Measurements from ENCODE around the gene GLI2. TPM values are rescaled to one million over a fixed set of nuclear protein-coding genes. Genes with fewer than 3 reads are reported as not detected.

GLI2 gene
- polyA plus RNA-seq, 3 donors from 2014 or later, result not detected

- H3K9me3 Mint-ChIP-seq, result peaks cover 0 to 1% (median 0%) of the 10 kb centered on the region in 6 donors
- no peaks in the 10 kb centered on the region for H3K4me1 Mint-ChIP-seq
- peaks cover 7 to 38% (median 15%) of the 10 kb centered on the region in 3 donors for H3K27me3 Mint-ChIP-seq (ENCODE audit: low read depth in 3 of 3)
- H3K4me3 Mint-ChIP-seq, result no peak overlapping the region
- H3K27ac Mint-ChIP-seq, result no peak overlapping the region
- H3K36me3 Mint-ChIP-seq, result no peaks in the 10 kb centered on the region
- no peak for DNase-seq
Measured at GRCh38 chr2:120736624-120737339, 1.1 kb downstream of the GLI2 start.

GRCh38 chr2:120737340-120738101, 1.9 kb downstream of the GLI2 start:
- H3K9me3 Mint-ChIP-seq, result peaks cover 0 to 1% (median 0%) of the 10 kb centered on the region in 6 donors
- no peak overlapping the region for H3K27ac Mint-ChIP-seq
- no peak overlapping the region for H3K4me3 Mint-ChIP-seq
- H3K27me3 Mint-ChIP-seq (ENCODE audit: low read depth in 3 of 3), result peaks cover 7 to 38% (median 19%) of the 10 kb centered on the region in 3 donors
- DNase-seq, result no peak
- H3K4me1 Mint-ChIP-seq, result no peaks in the 10 kb centered on the region
- H3K36me3 Mint-ChIP-seq, result no peaks in the 10 kb centered on the region

- Mint-ChIP-seq H3K27ac (no peak overlapping the region), H3K4me3 (peak overlapping the region in 1 of 5 donors; percentile 44), H3K27me3 (ENCODE audit: low read depth in 3 of 3) (peaks cover 6 to 39% (median 19%) of the 10 kb centered on the region in 3 donors), H3K36me3 (no peaks in the 10 kb centered on the region), H3K4me1 (no peaks in the 10 kb centered on the region), H3K9me3 (peaks cover 0 to 1% (median 0%) of the 10 kb centered on the region in 6 donors)
- DNase-seq, result no peak
Measured at GRCh38 chr2:120738117-120738516, 2.4 kb downstream of the GLI2 start.

- no peaks in the 10 kb centered on the region for H3K36me3 Mint-ChIP-seq
- no peaks in the 10 kb centered on the region for H3K4me1 Mint-ChIP-seq
- no peak for DNase-seq
Measured at GRCh38 chr2:120738786-120739437, 3.2 kb downstream of the GLI2 start.

GRCh38 chr2:120739438-120740090, 3.9 kb downstream of the GLI2 start:
- Mint-ChIP-seq H3K9me3 (no peaks in the 10 kb centered on the region), H3K27ac (no peak overlapping the region), H3K4me1 (no peaks in the 10 kb centered on the region), H3K4me3 (no peak overlapping the region), H3K36me3 (no peaks in the 10 kb centered on the region), H3K27me3 (ENCODE audit: low read depth in 3 of 3) (peaks cover 3 to 32% (median 19%) of the 10 kb centered on the region in 3 donors)
- no peak for DNase-seq

More at GRCh38 chr2:120738786-120739437, 3.2 kb downstream of the GLI2 start:
- no peak overlapping the region for H3K4me3 Mint-ChIP-seq
- H3K27me3 Mint-ChIP-seq (ENCODE audit: low read depth in 3 of 3), result peaks cover 3 to 36% (median 19%) of the 10 kb centered on the region in 3 donors
- H3K27ac Mint-ChIP-seq, result no peak overlapping the region
- H3K9me3 Mint-ChIP-seq, result peaks cover 0 to under 1% (median 0%) of the 10 kb centered on the region in 6 donors

GRCh38 chr2:120740375-120740764, 4.7 kb downstream of the GLI2 start:
- no peak for DNase-seq
- H3K9me3 Mint-ChIP-seq, result no peaks in the 10 kb centered on the region
- no peaks in the 10 kb centered on the region for H3K4me1 Mint-ChIP-seq
- no peak overlapping the region for H3K4me3 Mint-ChIP-seq
- no peak overlapping the region for H3K27ac Mint-ChIP-seq
- H3K27me3 Mint-ChIP-seq (ENCODE audit: low read depth in 3 of 3), result peaks cover 7 to 30% (median 17%) of the 10 kb centered on the region in 3 donors
- H3K36me3 Mint-ChIP-seq, result no peaks in the 10 kb centered on the region

GRCh38 chr2:120740765-120741524, 5.3 kb downstream of the GLI2 start:
- no peaks in the 10 kb centered on the region for H3K4me1 Mint-ChIP-seq
- H3K27ac Mint-ChIP-seq, result no peak overlapping the region

GRCh38 chr2:120741571-120742561, 6.2 kb downstream of the GLI2 start:
- no peaks in the 10 kb centered on the region for H3K9me3 Mint-ChIP-seq
- no peak overlapping the region for H3K27ac Mint-ChIP-seq
- H3K27me3 Mint-ChIP-seq (ENCODE audit: low read depth in 3 of 3), result peaks cover 11 to 29% (median 17%) of the 10 kb centered on the region in 3 donors
- H3K4me3 Mint-ChIP-seq, result no peak overlapping the region
- no peaks in the 10 kb centered on the region for H3K4me1 Mint-ChIP-seq
- DNase-seq, result no peak
- no peaks in the 10 kb centered on the region for H3K36me3 Mint-ChIP-seq

More at GRCh38 chr2:120740765-120741524, 5.3 kb downstream of the GLI2 start:
- no peak for DNase-seq
- H3K27me3 Mint-ChIP-seq (ENCODE audit: low read depth in 3 of 3), result peaks cover 10 to 30% (median 17%) of the 10 kb centered on the region in 3 donors
- no peak overlapping the region for H3K4me3 Mint-ChIP-seq
- H3K9me3 Mint-ChIP-seq, result no peaks in the 10 kb centered on the region
- no peaks in the 10 kb centered on the region for H3K36me3 Mint-ChIP-seq

GRCh38 chr2:120743657-120744056, 8.0 kb downstream of the GLI2 start:
- no peak for DNase-seq
- no peaks in the 10 kb centered on the region for H3K4me1 Mint-ChIP-seq

GRCh38 chr2:120744817-120745216, 9.1 kb downstream of the GLI2 start:
- Mint-ChIP-seq H3K36me3 (no peaks in the 10 kb centered on the region), H3K4me1 (no peaks in the 10 kb centered on the region), H3K27ac (no peak overlapping the region), H3K4me3 (no peak overlapping the region), H3K27me3 (ENCODE audit: low read depth in 3 of 3) (peaks cover 9 to 21% (median 10%) of the 10 kb centered on the region in 3 donors), H3K9me3 (no peaks in the 10 kb centered on the region)
- no peak for DNase-seq

More at GRCh38 chr2:120743657-120744056, 8.0 kb downstream of the GLI2 start:
- H3K4me3 Mint-ChIP-seq, result no peak overlapping the region
- no peak overlapping the region for H3K27ac Mint-ChIP-seq
- H3K36me3 Mint-ChIP-seq, result no peaks in the 10 kb centered on the region
- H3K27me3 Mint-ChIP-seq (ENCODE audit: low read depth in 3 of 3), result peaks cover 10 to 23% (median 17%) of the 10 kb centered on the region in 3 donors
- H3K9me3 Mint-ChIP-seq, result no peaks in the 10 kb centered on the region

GRCh38 chr2:120745420-120746111, 9.9 kb downstream of the GLI2 start:
- no peak for DNase-seq
- Mint-ChIP-seq H3K27me3 (ENCODE audit: low read depth in 3 of 3) (peaks cover 7 to 17% (median 10%) of the 10 kb centered on the region in 3 donors), H3K27ac (no peak overlapping the region), H3K9me3 (no peaks in the 10 kb centered on the region), H3K4me3 (no peak overlapping the region), H3K36me3 (no peaks in the 10 kb centered on the region), H3K4me1 (no peaks in the 10 kb centered on the region)

GRCh38 chr2:120746144-120746543, 10.5 kb downstream of the GLI2 start:
- Mint-ChIP-seq H3K27me3 (ENCODE audit: low read depth in 3 of 3) (peaks cover 5 to 12% (median 10%) of the 10 kb centered on the region in 3 donors), H3K4me1 (no peaks in the 10 kb centered on the region), H3K36me3 (no peaks in the 10 kb centered on the region), H3K4me3 (no peak overlapping the region), H3K9me3 (no peaks in the 10 kb centered on the region), H3K27ac (no peak overlapping the region)
- no peak for DNase-seq
